ENCODE measurements around the gene CALM3. TPM values are rescaled to one million over a fixed set of nuclear protein-coding genes. Genes with fewer than 3 reads are reported as not detected.

Gene CALM3
- total RNA-seq, 3 donors from 2014 or later: 85.9 to 129 (median 86.6) TPM

DNA sequence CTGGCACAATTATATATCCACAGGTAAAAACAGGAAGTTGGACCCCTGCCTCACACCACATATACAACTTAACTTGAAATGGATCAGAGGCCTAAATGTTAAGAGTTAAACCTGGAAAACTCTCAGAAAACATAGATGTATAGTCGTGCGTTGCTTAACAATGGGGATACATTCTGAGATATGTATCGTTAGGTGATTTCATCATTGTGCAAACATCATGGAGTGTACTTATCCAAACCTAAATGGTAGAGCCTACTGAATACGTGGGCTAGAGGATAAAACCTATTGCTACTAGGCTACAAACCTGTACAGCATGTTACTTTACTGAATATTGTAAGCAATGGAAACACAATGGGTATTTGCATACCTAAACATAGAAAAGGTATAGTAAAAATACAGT, 14.8 kb upstream of the CALM3 start:
- Histone ChIP-seq H3K9me3 (no peaks in the 10 kb centered on the region), H3K27me3 (no peaks in the 10 kb centered on the region), H3K4me3 (no peak overlapping the region), H3K4me1 (no peaks in the 10 kb centered on the region), H3K27ac (no peak overlapping the region), H3K36me3 (no peaks in the 10 kb centered on the region)
- no peak for DNase-seq (ENCODE audit: low spot score in 2 of 2)
- intact Hi-C loops (cut with DNase I; ENCODE audit: low total_unique reads): no loop called here
- TF ChIP-seq POLR2AphosphoS5 (IDR thresholded peaks at IDR 0.05) (no peak), POLR2A (IDR thresholded peaks at IDR 0.05) (no peak)
- TF ChIP-seq, protein P1, sequence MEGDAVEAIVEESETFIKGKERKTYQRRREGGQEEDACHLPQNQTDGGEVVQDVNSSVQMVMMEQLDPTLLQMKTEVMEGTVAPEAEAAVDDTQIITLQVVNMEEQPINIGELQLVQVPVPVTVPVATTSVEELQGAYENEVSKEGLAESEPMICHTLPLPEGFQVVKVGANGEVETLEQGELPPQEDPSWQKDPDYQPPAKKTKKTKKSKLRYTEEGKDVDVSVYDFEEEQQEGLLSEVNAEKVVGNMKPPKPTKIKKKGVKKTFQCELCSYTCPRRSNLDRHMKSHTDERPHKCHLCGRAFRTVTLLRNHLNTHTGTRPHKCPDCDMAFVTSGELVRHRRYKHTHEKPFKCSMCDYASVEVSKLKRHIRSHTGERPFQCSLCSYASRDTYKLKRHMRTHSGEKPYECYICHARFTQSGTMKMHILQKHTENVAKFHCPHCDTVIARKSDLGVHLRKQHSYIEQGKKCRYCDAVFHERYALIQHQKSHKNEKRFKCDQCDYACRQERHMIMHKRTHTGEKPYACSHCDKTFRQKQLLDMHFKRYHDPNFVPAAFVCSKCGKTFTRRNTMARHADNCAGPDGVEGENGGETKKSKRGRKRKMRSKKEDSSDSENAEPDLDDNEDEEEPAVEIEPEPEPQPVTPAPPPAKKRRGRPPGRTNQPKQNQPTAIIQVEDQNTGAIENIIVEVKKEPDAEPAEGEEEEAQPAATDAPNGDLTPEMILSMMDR (IDR thresholded peaks at IDR 0.05): no peak

DNA sequence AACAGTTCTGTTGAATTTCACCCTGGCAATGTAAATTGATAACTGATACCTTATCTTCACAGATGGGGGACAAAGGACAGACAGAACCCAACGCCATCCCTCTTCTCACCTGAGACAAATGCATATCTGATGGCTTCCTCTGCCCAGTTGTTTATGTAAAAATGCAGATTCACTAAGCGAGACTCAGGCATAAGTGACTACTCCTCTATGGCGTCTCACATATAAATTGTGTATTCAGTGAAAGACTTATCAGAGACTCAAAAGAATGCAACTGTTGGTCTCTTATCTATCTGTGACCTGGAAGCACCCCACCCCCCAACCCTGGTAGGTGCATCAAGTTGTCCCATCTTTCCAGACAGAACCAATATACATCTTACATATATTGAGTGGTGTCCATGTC, 13.3 kb upstream of the CALM3 start:
- no peaks in the 10 kb centered on the region for H3K9me3 ChIP-seq
- DNase-seq (ENCODE audit: low spot score in 2 of 2): no peak
- intact Hi-C loops (cut with DNase I; ENCODE audit: low total_unique reads): no loop called here
- no peaks in the 10 kb centered on the region for H3K27me3 ChIP-seq
- H3K27ac ChIP-seq: no peak overlapping the region
- no peaks in the 10 kb centered on the region for H3K36me3 ChIP-seq
- no peaks in the 10 kb centered on the region for H3K4me1 ChIP-seq
- H3K4me3 ChIP-seq: no peak overlapping the region
- TF ChIP-seq POLR2AphosphoS5 (IDR thresholded peaks at IDR 0.05) (no peak), POLR2A (IDR thresholded peaks at IDR 0.05) (no peak)
- TF ChIP-seq, protein P1 (IDR thresholded peaks at IDR 0.05): no peak

DNA sequence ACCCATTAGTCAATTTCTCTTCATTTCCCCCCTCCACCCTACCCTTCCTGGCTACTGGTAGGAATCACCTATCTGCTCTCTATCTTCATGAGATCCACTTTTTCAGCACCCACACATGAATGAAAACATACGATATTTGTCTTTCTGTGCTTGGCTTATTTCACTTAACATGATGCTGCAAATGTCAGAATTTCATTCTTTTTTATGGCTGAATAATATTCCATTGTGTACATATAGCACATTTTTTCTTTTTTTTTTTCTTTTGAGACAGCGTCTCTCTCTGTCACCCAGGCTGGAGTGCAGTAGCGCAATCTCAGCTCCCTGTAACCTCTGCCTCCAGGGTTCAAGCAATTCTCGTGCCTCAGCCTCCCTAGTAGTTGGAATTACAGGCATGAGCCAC, 9.9 kb upstream of the CALM3 start:
- H3K9me3 ChIP-seq: no peaks in the 10 kb centered on the region
- intact Hi-C loops (cut with DNase I; ENCODE audit: low total_unique reads): no loop called here
- TF ChIP-seq, protein P1 (IDR thresholded peaks at IDR 0.05): no peak
- TF ChIP-seq POLR2AphosphoS5 (IDR thresholded peaks at IDR 0.05) (no peak), POLR2A (IDR thresholded peaks at IDR 0.05) (no peak)
- no peaks in the 10 kb centered on the region for H3K4me1 ChIP-seq
- DNase-seq (ENCODE audit: low spot score in 2 of 2): no peak
- no peaks in the 10 kb centered on the region for H3K27me3 ChIP-seq
- H3K4me3 ChIP-seq: no peak overlapping the region
- H3K36me3 ChIP-seq: no peaks in the 10 kb centered on the region
- H3K27ac ChIP-seq: no peak overlapping the region

DNA sequence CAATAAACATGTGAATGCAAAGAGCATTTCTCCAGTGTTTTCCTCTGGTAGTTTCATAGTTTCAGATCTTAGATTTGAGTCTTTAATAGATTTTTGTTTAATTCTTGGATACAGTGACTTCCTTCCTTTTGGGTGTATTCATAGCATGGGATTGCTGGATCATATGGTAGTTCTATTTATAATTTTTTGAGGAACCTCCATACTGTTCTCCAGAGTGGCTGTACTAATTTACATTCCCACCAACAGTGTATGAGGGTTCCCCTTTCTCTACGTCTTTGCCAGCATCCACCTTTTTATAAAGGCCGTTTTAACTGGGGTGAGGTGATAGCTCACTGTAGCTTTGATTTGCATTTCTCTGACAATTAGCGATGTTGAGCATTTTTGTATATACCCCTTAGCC, 9.3 kb upstream of the CALM3 start:
- H3K4me1 ChIP-seq: no peaks in the 10 kb centered on the region
- H3K36me3 ChIP-seq: no peaks in the 10 kb centered on the region
- intact Hi-C loops (cut with DNase I; ENCODE audit: low total_unique reads): no loop called here
- H3K27me3 ChIP-seq: no peaks in the 10 kb centered on the region
- no peak overlapping the region for H3K4me3 ChIP-seq
- no peak for DNase-seq (ENCODE audit: low spot score in 2 of 2)
- TF ChIP-seq, protein P1 (IDR thresholded peaks at IDR 0.05): no peak
- TF ChIP-seq POLR2A (IDR thresholded peaks at IDR 0.05) (no peak), POLR2AphosphoS5 (IDR thresholded peaks at IDR 0.05) (no peak)
- H3K27ac ChIP-seq: no peak overlapping the region
- no peaks in the 10 kb centered on the region for H3K9me3 ChIP-seq

DNA sequence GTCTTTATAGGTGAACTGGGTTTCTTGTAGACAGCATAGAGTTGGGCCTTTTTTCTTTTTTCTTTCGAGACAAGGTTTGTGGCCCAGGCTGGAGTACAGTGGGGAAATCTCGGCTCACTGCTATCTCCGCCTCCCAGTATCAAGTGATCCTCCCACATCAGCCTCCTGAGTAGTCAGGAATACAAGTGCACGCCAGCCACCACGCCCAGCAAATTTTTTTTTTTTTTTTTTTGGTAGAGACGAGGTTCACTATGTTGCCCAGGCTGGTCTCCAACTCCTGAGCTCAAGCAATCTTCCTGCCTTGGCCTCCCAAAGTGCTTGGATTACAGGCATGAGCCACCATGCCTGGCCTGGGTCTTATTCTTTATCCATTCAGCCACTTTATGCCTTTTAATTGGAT, 5.1 kb upstream of the CALM3 start:
- Histone ChIP-seq H3K9me3 (peaks cover 0 to 4% of the 10 kb centered on the region in 2 donors), H3K27ac (no peak overlapping the region), H3K36me3 (no peaks in the 10 kb centered on the region), H3K4me1 (no peaks in the 10 kb centered on the region), H3K27me3 (no peaks in the 10 kb centered on the region), H3K4me3 (no peak overlapping the region)
- intact Hi-C loops (cut with DNase I; ENCODE audit: low total_unique reads): no loop called here
- no peak for DNase-seq (ENCODE audit: low spot score in 2 of 2)
- TF ChIP-seq, protein P1 (IDR thresholded peaks at IDR 0.05): no peak
- TF ChIP-seq POLR2A (IDR thresholded peaks at IDR 0.05): no peak
- TF ChIP-seq POLR2AphosphoS5 (IDR thresholded peaks at IDR 0.05): no peak
